Stomach smooth muscle (tissue), 2 donors: ENCODE results near the gene MEGF11.

Experiments used
- H3K27ac ChIP-seq: one replicate; pipeline ENCODE4 v1.7.0; 2013; ENCODE audit warnings: mild to moderate bottlenecking, low read length, inconsistent platforms
- H3K27me3 ChIP-seq, 2 donors: one replicate each; pipeline ENCODE4 v1.7.0; 2013; ENCODE audit warnings: low read length in 2 of 2; ENCODE audit not compliant: insufficient read depth in 2 of 2, control insufficient read depth in 1 of 2
- H3K36me3 ChIP-seq, 2 donors: one replicate each; pipeline ENCODE4 v1.7.0; 2013; ENCODE audit warnings: low read length in 2 of 2; ENCODE audit not compliant: control insufficient read depth in 2 of 2, insufficient read depth in 2 of 2
- H3K4me1 ChIP-seq: one replicate; pipeline ENCODE4 v1.7.0; 2013; ENCODE audit warnings: low read length; ENCODE audit not compliant: control insufficient read depth, insufficient read depth
- H3K4me3 ChIP-seq, 2 donors: one replicate each; pipeline ENCODE4 v1.7.0; 2013; ENCODE audit warnings: low read length in 2 of 2
- H3K9ac ChIP-seq, 2 donors: one replicate each; pipeline ENCODE4 v1.7.0; 2013; ENCODE audit warnings: low read length in 2 of 2, mild to moderate bottlenecking in 1 of 2
- H3K9me3 ChIP-seq, 2 donors: one replicate each; pipeline ENCODE4 v1.7.0; 2013; ENCODE audit warnings: low read length in 2 of 2; ENCODE audit not compliant: control insufficient read depth in 2 of 2
- donor health status: healthy.
- donor health status: Pancreatic carcinoma.

The MEGF11 gene

DNA sequence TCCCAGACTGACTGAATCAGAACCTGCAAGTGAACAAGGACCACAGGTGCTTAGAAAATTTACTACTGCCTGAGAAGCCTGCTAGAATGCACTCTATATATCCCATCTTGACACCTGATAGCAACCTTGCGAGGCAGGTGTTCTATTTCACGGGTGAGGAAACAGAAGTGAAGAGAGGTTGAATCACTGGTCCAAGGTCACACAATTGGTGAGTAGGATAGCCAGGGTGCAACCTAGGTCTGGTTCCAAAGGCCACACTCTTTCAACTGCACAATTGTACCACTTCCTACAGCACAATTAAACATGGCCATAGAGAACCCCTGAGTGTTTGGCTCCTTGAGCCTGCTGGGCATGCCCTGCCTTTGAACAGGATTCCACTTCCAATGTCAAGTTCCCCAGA lies 297.2 kb downstream of the MEGF11 start:
- H3K36me3 ChIP-seq: no peaks in the 10 kb centered on the region
- no peak overlapping the region for H3K9ac ChIP-seq
- peaks cover 2 to 3% of the 10 kb centered on the region in 2 donors for H3K27me3 ChIP-seq
- no peak overlapping the region for H3K27ac ChIP-seq
- no peaks in the 10 kb centered on the region for H3K4me1 ChIP-seq
- H3K9me3 ChIP-seq: no peaks in the 10 kb centered on the region
- no peak overlapping the region for H3K4me3 ChIP-seq

DNA sequence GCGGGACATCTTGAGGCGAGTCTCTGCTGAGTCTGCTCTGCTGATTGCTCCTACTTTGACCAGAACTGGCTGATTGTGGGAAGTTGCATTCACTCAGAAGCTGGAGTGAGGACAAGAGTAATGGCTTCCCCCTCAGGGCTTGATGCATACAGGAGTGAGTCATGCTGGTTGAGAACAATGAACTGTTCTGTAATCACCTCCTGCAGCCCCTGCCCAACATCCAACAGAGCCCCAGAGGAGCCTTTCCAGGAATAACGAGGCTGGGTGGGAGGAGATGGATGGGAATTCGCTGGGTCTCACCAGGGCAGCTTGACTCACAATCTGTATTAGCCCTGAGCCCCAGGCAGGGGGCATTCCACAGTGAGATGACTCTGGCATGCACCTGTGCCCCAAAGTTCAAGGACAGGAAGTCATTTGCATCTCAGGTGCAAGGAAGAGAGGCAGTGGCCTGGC lies 299.2 kb downstream of the MEGF11 start:
- Histone ChIP-seq H3K4me1 (no peaks in the 10 kb centered on the region), H3K4me3 (no peak overlapping the region), H3K36me3 (no peaks in the 10 kb centered on the region), H3K27ac (no peak overlapping the region), H3K9ac (no peak overlapping the region), H3K27me3 (peaks cover 2 to 8% of the 10 kb centered on the region in 2 donors), H3K9me3 (no peaks in the 10 kb centered on the region)

DNA sequence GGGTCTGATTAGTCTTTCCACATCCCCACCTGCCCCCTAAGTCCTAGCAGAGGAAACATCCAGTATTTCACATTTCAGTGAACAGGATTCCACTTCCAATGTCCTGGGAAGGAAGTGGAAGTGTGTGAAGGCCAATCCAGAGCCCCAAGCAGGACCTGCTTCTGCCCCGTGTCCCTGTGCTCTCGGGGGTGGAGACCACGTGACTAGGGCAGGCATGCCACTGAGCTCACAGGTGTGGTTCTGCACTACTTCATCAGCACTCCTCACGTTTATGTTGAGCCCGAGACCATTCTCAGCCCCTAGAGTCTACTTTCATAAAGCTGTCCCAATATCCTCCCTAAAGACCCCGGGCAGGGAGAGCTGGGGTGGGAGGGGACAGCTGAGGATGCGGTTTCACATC lies 299.9 kb downstream of the MEGF11 start:
- H3K4me3 ChIP-seq: no peak overlapping the region
- H3K36me3 ChIP-seq: no peaks in the 10 kb centered on the region
- H3K4me1 ChIP-seq: no peaks in the 10 kb centered on the region
- H3K27ac ChIP-seq: no peak overlapping the region
- peaks cover 4 to 8% of the 10 kb centered on the region in 2 donors for H3K27me3 ChIP-seq
- H3K9ac ChIP-seq: no peak overlapping the region
- H3K9me3 ChIP-seq: no peaks in the 10 kb centered on the region

DNA sequence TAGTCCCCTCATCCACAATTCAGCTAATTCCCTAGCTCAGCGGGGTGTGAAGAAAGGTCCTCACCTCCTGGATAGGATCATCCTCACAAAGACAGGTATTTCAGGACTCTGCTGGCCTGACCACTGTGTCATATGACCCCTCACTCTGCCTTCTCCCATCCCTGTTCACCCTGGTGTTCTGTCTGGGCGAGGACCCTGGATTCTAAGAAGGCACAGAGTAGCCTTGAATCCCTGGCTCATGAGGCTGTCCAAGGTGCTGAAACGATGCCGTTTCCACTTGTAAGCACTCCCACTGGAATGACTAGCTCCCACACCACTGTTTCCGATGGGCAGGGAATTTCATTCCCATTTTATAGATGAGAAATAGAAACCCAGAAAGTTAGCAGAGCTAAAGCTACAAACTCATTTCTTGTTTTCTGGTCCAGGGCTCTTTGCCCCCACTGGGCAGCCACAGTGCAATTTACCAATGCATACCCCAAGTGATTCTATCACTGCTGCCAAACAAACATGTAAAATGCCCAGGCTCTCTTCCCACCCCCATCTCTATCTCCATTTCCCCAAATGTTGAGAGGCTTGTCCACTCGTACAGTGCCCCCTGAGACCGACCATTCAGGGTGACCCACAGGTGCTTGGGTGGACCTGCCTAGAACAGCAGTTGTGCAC lies 301.0 kb downstream of the MEGF11 start:
- no peak overlapping the region for H3K9ac ChIP-seq
- H3K27ac ChIP-seq: no peak overlapping the region
- no peaks in the 10 kb centered on the region for H3K9me3 ChIP-seq
- H3K4me3 ChIP-seq: no peak overlapping the region
- no peaks in the 10 kb centered on the region for H3K4me1 ChIP-seq
- H3K27me3 ChIP-seq: peaks cover 5 to 8% of the 10 kb centered on the region in 2 donors
- H3K36me3 ChIP-seq: no peaks in the 10 kb centered on the region

DNA sequence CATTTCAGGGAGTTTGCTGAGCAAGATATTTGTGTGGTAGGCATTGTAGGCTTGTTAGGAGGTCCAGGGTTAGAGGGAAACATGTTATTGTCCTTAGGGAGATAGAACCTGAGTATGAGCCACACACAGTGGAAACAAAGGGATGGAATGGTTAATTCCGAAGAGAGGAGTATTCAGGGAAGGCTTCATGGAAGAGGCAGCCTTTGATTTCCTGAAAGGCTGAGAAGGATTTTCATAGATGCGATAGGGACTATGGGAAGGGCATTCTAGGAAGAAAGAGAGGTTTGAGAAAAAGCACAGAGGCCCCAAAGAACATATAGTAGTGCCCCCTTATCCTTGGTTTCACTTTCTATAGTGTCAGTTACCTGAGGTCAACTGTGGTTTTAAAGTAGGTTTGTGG lies 302.5 kb downstream of the MEGF11 start:
- Histone ChIP-seq H3K9ac (no peak overlapping the region), H3K27me3 (peaks cover 5 to 8% of the 10 kb centered on the region in 2 donors), H3K27ac (no peak overlapping the region), H3K4me3 (no peak overlapping the region), H3K9me3 (no peaks in the 10 kb centered on the region), H3K4me1 (no peaks in the 10 kb centered on the region), H3K36me3 (no peaks in the 10 kb centered on the region)

DNA sequence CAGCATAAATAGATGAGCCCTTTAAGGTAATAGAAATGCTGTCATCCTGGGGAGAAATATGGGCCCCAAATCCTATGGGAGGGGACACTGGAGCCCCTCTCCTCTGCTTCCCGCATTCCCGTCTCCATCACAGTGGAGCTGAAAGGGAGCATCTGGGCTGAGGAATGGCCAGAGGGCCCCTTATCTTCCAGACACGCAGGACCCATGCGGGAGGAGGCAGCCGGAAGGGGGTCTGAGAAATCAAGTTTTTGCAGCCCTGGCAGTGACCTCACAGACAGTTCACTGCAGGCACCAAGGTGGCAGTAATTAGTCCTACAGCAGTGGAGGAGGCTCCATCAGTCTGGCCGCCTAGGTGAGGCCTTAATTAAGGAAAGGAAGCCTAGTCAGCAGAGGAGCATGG lies 304.1 kb downstream of the MEGF11 start:
- H3K27me3 ChIP-seq: peaks cover 5 to 8% of the 10 kb centered on the region in 2 donors
- H3K4me1 ChIP-seq: no peaks in the 10 kb centered on the region
- H3K36me3 ChIP-seq: no peaks in the 10 kb centered on the region
- no peaks in the 10 kb centered on the region for H3K9me3 ChIP-seq
- H3K9ac ChIP-seq: no peak overlapping the region
- no peak overlapping the region for H3K4me3 ChIP-seq
- H3K27ac ChIP-seq: no peak overlapping the region

DNA sequence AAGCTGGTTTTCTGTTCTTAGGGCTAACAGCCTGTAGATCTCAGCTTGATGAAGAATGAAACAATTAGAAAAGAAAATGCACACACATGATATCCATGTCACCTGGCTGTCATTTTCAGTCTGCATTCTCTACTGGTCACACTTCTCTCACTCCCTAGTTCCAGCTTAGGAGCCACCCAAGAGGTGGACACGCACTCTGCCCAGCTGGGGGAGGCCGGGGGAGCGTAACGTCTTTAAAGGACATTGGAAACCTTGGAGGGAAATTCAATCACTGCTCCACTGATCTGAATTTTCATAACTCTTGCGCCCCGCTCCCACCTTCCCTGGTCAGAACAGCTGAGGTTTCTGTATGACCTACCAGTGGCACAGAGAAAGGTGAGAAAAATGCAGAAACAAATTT lies 304.5 kb downstream of the MEGF11 start:
- H3K4me3 ChIP-seq: no peak overlapping the region
- no peaks in the 10 kb centered on the region for H3K36me3 ChIP-seq
- no peak overlapping the region for H3K9ac ChIP-seq
- H3K4me1 ChIP-seq: no peaks in the 10 kb centered on the region
- H3K27ac ChIP-seq: no peak overlapping the region
- no peaks in the 10 kb centered on the region for H3K9me3 ChIP-seq
- H3K27me3 ChIP-seq: peaks cover 5 to 8% of the 10 kb centered on the region in 2 donors

DNA sequence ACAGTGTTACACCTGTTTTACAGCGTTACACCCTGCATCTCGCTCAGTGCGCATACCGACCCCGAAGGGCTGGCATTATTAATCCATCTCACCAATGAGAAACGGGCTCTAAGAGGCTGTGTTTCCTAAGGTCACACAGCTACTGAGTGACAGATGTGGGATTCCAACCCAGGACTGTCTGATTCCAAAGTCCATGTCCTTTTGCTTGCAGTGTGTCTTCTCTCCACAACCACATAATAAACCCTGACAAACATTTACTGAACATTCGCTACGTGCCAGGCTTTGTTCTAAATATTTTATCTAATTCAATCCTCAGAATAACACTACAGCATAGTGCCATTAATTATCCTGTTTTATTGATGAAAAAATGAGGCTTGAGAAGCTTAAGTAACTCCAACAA lies 305.2 kb downstream of the MEGF11 start:
- Histone ChIP-seq H3K9me3 (no peaks in the 10 kb centered on the region), H3K4me3 (no peak overlapping the region), H3K27me3 (peaks cover 5% of the 10 kb centered on the region in 2 donors), H3K27ac (no peak overlapping the region), H3K9ac (no peak overlapping the region), H3K4me1 (no peaks in the 10 kb centered on the region), H3K36me3 (no peaks in the 10 kb centered on the region)

DNA sequence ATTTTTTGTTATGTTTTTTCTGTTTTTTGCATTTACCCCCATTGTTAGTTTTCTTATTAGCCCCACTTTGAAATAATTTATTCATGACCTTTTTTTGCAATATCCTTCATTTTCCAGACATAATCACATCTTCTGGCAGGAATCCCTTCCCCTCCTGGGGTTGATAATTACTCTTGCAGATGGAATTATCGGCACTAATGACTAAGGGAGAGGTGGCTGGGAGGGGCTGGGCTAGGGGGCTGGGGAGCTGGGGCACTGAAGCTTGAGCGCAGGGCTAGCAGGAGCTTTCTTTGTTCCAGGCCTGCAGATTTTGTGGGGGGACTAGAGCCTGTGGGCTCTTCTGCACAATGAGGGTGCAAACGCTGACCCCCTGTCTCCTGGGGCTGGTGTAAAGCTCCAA lies 306.5 kb downstream of the MEGF11 start:
- H3K9ac ChIP-seq: no peak overlapping the region
- no peaks in the 10 kb centered on the region for H3K9me3 ChIP-seq
- no peak overlapping the region for H3K27ac ChIP-seq
- H3K27me3 ChIP-seq: peaks cover 5% of the 10 kb centered on the region in 2 donors
- H3K4me1 ChIP-seq: no peaks in the 10 kb centered on the region
- H3K4me3 ChIP-seq: no peak overlapping the region
- no peaks in the 10 kb centered on the region for H3K36me3 ChIP-seq

DNA sequence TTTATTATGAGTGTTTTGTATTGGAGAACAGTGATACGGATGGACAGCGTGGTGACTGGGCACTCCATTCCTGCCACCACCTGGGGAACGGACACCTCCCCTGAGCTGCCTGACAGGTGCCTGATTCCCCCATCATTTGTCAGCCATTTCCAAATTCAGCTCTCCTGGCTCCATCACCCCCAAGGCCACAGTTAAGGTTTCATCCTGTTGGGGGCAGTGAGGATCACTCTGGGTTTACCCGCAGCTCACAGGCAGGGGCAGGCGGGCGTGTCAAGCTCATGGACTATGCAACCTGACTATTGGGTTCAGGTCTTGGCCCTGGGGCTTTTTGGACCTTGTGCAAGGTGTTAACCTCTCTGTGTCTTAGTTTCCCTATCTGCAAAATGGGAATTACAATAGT lies 307.9 kb downstream of the MEGF11 start:
- Histone ChIP-seq H3K36me3 (no peaks in the 10 kb centered on the region), H3K27me3 (peaks cover 5% of the 10 kb centered on the region in 2 donors), H3K4me1 (no peaks in the 10 kb centered on the region), H3K27ac (no peak overlapping the region), H3K9me3 (no peaks in the 10 kb centered on the region), H3K9ac (no peak overlapping the region), H3K4me3 (no peak overlapping the region)

DNA sequence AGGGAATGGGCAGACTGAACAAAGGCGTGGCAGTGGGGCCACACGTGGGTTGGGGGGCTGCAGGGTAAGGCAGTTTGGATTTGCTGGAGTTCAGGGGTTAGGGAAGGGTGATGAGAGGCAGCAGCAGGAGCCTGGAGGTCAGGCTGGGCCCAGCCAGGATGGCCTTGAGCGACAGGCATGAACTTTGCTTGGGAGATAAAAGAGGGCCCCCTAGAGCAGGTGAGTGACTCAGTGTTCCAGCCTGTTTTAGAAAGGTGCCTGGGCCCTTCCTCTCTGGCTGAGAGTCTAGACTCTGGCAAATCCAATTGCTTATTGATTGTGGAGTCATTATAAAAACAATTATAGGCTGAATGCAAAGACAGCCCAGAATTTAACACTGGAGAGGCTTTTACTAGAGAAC lies 309.1 kb downstream of the MEGF11 start:
- Histone ChIP-seq H3K4me3 (no peak overlapping the region), H3K9me3 (no peaks in the 10 kb centered on the region), H3K9ac (no peak overlapping the region), H3K27me3 (peaks cover 0 to 3% of the 10 kb centered on the region in 2 donors), H3K4me1 (peaks cover 7% of the 10 kb centered on the region), H3K36me3 (no peaks in the 10 kb centered on the region), H3K27ac (no peak overlapping the region)
